Mononuclear cell (primary cell): Measurements from ENCODE around the gene AGR3. TPM values are rescaled to one million over a fixed set of nuclear protein-coding genes. Genes with fewer than 3 reads are reported as not detected.

Experiments used
- H3K27me3 ChIP-seq: 2 replicates; pipeline ENCODE4 v1.6.0; 2011; ENCODE audit warnings: low read length, control low read depth; ENCODE audit not compliant: insufficient read depth
- H3K4me1 ChIP-seq: 2 replicates; pipeline ENCODE4 v1.5.1; 2011; ENCODE audit warnings: mild to moderate bottlenecking, low read length, control low read depth; ENCODE audit not compliant: insufficient read depth
- H3K4me3 ChIP-seq: 2 replicates; pipeline ENCODE4 v1.5.1; 2011; ENCODE audit warnings: mild to moderate bottlenecking, low read length, moderate library complexity
- H3K9me3 ChIP-seq: 2 replicates; pipeline ENCODE4 v1.5.1; 2011; ENCODE audit warnings: low read depth, mild to moderate bottlenecking, control low read depth, low read length
- total RNA-seq: library from RNA; depleted of rRNA; stranded (reverse); fragments of >200 nt; gene quantifications from one replicate; pipeline ENCODE4 v1.2.3, GENCODE V29; 2012

AGR3 gene
- not detected for total RNA-seq

GRCh38 chr7:16881844-16882243 lies at the start of gene AGR3:
AGR3 (minus strand) TSS chr7:16881983; CDS start chr7:16878618, 3,365 bp downstream.
- H3K27me3 ChIP-seq = no peaks in the 10 kb centered on the region
- no peak within 1 kb of the TSS for H3K4me3 ChIP-seq
- H3K9me3 ChIP-seq = no peaks in the 10 kb centered on the region
- no peaks in the 10 kb centered on the region for H3K4me1 ChIP-seq

- H3K9me3 ChIP-seq = no peaks in the 10 kb centered on the region
- no peak overlapping the region for H3K4me3 ChIP-seq
- H3K27me3 ChIP-seq = no peaks in the 10 kb centered on the region
- H3K4me1 ChIP-seq = peaks cover 53% of the 10 kb centered on the region
Measured at GRCh38 chr7:16930946-16931345, 49.2 kb upstream of the AGR3 start.

- Histone ChIP-seq H3K9me3 (no peaks in the 10 kb centered on the region), H3K27me3 (no peaks in the 10 kb centered on the region), H3K4me1 (peaks cover 44% of the 10 kb centered on the region), H3K4me3 (no peak overlapping the region)
Measured at GRCh38 chr7:16929146-16929762, 47.5 kb upstream of the AGR3 start.

- Histone ChIP-seq H3K27me3 (no peaks in the 10 kb centered on the region), H3K9me3 (no peaks in the 10 kb centered on the region), H3K4me3 (no peak overlapping the region), H3K4me1 (peaks cover 27% of the 10 kb centered on the region)
Measured at GRCh38 chr7:16926861-16927260, 45.1 kb upstream of the AGR3 start.

- Histone ChIP-seq H3K4me3 (no peak overlapping the region), H3K9me3 (no peaks in the 10 kb centered on the region), H3K4me1 (peaks cover 27% of the 10 kb centered on the region), H3K27me3 (no peaks in the 10 kb centered on the region)
Measured at GRCh38 chr7:16926283-16926682, 44.5 kb upstream of the AGR3 start.

GRCh38 chr7:16925609-16926008 lies 43.8 kb upstream of the AGR3 start:
- no peak overlapping the region for H3K4me3 ChIP-seq
- H3K27me3 ChIP-seq = no peaks in the 10 kb centered on the region
- H3K4me1 ChIP-seq = peaks cover 22% of the 10 kb centered on the region
- H3K9me3 ChIP-seq = no peaks in the 10 kb centered on the region

GRCh38 chr7:16923019-16923418 lies 41.2 kb upstream of the AGR3 start:
- Histone ChIP-seq H3K9me3 (no peaks in the 10 kb centered on the region), H3K4me1 (peaks cover 6% of the 10 kb centered on the region), H3K27me3 (no peaks in the 10 kb centered on the region), H3K4me3 (no peak overlapping the region)

GRCh38 chr7:16921644-16922257 lies 40.0 kb upstream of the AGR3 start:
- Histone ChIP-seq H3K9me3 (no peaks in the 10 kb centered on the region), H3K4me1 (peaks cover 5% of the 10 kb centered on the region), H3K4me3 (no peak overlapping the region), H3K27me3 (no peaks in the 10 kb centered on the region)

GRCh38 chr7:16921151-16921550 lies 39.4 kb upstream of the AGR3 start:
- Histone ChIP-seq H3K9me3 (no peaks in the 10 kb centered on the region), H3K27me3 (no peaks in the 10 kb centered on the region), H3K4me3 (no peak overlapping the region), H3K4me1 (no peaks in the 10 kb centered on the region)

- no peak overlapping the region for H3K4me3 ChIP-seq
- H3K4me1 ChIP-seq = no peaks in the 10 kb centered on the region
- no peaks in the 10 kb centered on the region for H3K27me3 ChIP-seq
- no peaks in the 10 kb centered on the region for H3K9me3 ChIP-seq
Measured at GRCh38 chr7:16919440-16919839, 37.7 kb upstream of the AGR3 start.

GRCh38 chr7:16918288-16918895 lies 36.6 kb upstream of the AGR3 start:
- H3K27me3 ChIP-seq = no peaks in the 10 kb centered on the region
- no peak overlapping the region for H3K4me3 ChIP-seq
- H3K4me1 ChIP-seq = no peaks in the 10 kb centered on the region
- H3K9me3 ChIP-seq = no peaks in the 10 kb centered on the region

- H3K27me3 ChIP-seq = no peaks in the 10 kb centered on the region
- H3K4me1 ChIP-seq = no peaks in the 10 kb centered on the region
- no peak overlapping the region for H3K4me3 ChIP-seq
- H3K9me3 ChIP-seq = no peaks in the 10 kb centered on the region
Measured at GRCh38 chr7:16916738-16917137, 35.0 kb upstream of the AGR3 start.

GRCh38 chr7:16916105-16916639 lies 34.4 kb upstream of the AGR3 start:
- Histone ChIP-seq H3K27me3 (no peaks in the 10 kb centered on the region), H3K4me3 (no peak overlapping the region), H3K9me3 (no peaks in the 10 kb centered on the region), H3K4me1 (no peaks in the 10 kb centered on the region)

- no peak overlapping the region for H3K4me3 ChIP-seq
- H3K27me3 ChIP-seq = no peaks in the 10 kb centered on the region
- no peaks in the 10 kb centered on the region for H3K4me1 ChIP-seq
- no peaks in the 10 kb centered on the region for H3K9me3 ChIP-seq
Measured at GRCh38 chr7:16915405-16915804, 33.6 kb upstream of the AGR3 start.

GRCh38 chr7:16914771-16915170 lies 33.0 kb upstream of the AGR3 start:
- Histone ChIP-seq H3K27me3 (no peaks in the 10 kb centered on the region), H3K4me3 (no peak overlapping the region), H3K4me1 (no peaks in the 10 kb centered on the region), H3K9me3 (no peaks in the 10 kb centered on the region)
